Measurements from ENCODE around the gene ACTA2.

DNA sequence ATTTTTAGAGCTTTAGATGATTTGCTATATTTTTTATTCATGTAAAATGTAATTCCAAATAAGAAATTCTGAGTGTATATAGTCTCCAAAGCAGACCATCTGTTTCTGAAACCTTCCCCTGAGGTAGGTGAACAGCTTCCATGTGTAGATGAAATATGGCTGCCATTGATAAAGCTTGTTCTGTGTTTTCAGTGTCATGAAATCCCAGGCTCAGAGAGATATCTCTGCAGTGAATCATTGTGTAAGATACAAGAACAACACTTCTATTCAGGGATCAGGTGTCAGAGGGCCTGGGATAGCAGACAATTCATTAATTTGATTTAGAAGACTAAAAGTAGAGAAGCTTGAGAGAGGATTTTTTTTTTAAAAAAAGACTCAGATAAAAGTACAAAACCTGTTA lies 29.1 kb downstream of the ACTA2 start:
- TF ChIP-seq, protein P1, sequence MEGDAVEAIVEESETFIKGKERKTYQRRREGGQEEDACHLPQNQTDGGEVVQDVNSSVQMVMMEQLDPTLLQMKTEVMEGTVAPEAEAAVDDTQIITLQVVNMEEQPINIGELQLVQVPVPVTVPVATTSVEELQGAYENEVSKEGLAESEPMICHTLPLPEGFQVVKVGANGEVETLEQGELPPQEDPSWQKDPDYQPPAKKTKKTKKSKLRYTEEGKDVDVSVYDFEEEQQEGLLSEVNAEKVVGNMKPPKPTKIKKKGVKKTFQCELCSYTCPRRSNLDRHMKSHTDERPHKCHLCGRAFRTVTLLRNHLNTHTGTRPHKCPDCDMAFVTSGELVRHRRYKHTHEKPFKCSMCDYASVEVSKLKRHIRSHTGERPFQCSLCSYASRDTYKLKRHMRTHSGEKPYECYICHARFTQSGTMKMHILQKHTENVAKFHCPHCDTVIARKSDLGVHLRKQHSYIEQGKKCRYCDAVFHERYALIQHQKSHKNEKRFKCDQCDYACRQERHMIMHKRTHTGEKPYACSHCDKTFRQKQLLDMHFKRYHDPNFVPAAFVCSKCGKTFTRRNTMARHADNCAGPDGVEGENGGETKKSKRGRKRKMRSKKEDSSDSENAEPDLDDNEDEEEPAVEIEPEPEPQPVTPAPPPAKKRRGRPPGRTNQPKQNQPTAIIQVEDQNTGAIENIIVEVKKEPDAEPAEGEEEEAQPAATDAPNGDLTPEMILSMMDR (IDR thresholded peaks at IDR 0.05; ENCODE audit: low read length): no peak
- TF ChIP-seq EZH2 (IDR thresholded peaks at IDR 0.05; ENCODE audit: borderline replicate concordance, low read length): no peak
